GM21717 (cell line): ENCODE data around the gene BAZ1B.
"Not testable (repeated sequence)": the region's sequence is repeated elsewhere in the genome, so short reads cannot be mapped to it uniquely, and the experiment has no call there.

Experiments
- ATAC-seq: cut with Tn5 transposase; IDR thresholded peaks from one replicate; pipeline ENCODE4 v1.9.1; 2021; ENCODE audit warnings: mild to moderate bottlenecking, moderate library complexity; ENCODE audit not compliant: unreplicated experiment

BAZ1B gene

DNA sequence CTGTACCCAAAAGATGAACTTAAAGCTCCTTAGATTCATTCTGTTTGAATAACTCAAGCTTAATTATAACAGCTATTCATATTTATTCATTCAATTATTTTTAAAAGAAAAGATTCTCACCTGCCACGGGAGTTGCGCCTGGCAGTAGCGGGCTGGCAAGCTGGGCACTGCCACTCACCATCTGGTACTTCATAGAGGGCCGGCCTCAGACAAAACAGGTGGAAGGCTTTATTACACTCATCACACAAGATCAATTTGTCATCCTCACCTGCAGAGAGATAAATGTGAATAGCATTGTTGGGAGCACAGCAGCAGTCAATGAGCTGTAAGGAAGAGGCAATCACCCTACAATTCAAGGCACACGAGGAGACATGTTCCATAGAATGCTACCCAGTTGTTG is 72.7 kb downstream of the BAZ1B start:
- ATAC-seq, result no peak

DNA sequence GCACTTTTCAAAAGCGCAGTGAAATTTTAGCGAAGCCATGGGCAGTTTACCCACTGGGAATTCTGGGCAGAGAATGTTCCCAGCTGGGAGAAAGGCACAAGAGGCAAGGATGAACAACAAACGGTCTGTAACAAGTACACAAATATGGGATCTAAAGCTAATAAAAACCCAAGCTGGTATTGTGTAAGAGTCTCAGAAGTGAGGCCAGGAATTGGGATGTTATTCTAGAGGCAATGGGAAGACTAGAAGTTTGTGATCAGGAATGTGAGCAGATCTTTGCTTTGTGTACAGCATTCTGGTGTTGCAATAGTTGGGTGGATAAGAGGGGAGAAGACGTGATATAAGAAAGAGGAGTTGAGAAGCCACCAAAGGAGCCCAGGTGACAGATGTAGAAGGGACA is 73.5 kb downstream of the BAZ1B start:
- ATAC-seq, result no peak

DNA sequence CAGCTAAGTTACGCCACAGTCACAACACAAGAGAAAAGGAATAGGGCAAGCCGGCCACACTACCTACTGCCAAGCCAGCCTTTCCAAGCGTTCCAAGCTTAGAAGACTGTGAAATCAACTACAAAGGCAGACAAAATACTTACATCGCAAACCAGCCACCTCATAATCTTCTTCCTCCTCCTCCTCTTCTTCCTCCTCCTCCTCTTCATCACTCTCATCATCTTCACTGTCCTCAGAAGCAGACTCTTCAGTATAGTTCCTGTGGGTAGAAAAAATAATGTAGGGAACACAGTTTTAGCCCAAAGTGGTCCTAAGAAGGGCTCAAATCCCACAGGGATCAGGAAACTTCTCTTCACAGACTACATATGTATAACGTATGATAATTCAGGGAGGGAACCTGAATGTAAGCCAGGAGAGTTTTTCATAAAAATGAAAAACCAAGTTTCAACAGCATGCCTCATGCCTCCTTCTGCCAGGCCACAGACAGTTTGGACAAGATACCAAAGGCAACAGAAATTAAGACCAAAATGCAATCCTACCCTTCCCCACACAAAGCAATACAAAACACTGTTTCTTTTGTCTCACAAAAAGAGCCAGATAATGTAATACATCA is 74.9 kb downstream of the BAZ1B start:
- ATAC-seq, result no peak

DNA sequence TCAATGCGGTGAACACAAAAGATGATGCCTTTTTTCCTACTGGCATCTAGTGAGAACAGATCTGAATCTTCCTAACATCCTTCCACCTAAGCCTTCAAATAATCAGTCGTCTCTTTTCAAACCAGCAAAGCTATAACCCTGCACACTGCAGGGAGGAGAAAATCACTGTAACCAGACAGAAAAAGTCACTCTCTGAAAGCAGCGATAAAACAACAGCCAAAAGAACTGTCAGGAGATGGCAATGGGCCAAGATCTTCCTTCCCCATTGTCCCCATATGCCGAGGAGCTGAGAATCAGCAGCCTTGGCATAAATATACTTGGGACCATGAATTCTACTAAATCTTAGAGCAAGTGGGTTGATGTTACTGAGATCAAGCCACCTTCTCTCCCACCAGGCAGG is 75.4 kb downstream of the BAZ1B start:
- ATAC-seq, result no peak

DNA sequence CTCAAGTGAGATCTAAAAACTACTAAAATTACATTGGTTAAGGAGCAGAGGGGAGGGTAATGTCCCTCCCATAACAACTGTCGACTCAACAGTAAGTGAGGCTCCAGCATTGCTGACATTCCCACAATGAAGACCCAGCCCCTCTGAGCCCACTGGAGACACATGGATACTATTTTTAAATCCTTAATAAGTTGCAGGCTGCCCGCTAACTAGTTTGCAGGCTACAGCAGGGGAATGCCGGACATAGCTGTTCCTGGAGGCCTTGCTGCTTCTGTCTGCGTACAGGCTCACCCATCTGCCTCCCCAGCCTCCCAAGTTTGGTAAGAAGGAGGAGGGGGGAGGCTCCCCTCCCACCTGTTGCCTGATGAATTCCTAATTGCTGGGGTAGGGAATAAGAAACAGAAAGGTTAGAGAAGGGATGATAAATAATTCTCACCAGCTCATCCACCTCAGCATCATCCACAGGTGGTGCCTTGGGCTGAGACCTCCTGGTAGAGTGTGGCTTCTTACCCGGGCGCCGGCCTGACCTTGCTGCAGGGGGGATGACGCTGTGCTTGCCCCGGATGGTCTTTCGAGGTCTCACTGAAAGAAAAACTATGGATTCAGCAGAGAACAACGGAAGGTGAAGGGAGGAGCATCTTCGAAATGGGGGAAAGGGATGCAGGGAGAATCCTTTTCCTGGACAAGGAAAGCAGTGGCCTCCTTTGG is 78.4 kb downstream of the BAZ1B start:
- ATAC-seq, result no peak

DNA sequence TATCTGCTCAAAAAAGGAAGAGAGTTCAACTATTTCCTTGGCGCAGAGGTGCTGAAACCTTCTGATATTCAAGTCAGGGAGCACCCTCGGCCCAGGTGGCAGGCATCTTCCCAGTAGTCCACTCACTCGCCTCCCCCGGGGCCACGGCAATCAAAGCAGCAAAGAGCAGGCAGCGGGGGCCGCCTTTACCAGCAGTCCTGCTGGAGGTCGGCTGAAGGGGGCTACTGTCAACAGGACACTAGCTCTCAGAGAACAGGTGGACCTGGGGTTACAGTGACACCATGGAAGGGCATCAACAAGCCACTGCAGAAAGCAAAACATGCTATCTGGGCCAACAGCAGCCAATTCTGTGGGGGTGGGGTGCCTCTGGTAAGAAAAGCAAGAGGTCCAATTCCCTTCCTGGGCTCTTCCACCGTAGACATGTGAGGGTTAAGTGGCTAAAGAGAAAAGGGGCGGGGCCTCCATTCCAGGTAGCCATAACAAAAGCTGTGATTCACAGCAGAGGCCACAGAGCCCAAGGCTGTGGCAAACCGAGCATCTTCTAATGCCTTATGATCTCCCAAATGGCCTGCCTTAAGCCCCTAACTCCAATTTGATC is 79.1 kb downstream of the BAZ1B start:
- ATAC-seq, result no peak

DNA sequence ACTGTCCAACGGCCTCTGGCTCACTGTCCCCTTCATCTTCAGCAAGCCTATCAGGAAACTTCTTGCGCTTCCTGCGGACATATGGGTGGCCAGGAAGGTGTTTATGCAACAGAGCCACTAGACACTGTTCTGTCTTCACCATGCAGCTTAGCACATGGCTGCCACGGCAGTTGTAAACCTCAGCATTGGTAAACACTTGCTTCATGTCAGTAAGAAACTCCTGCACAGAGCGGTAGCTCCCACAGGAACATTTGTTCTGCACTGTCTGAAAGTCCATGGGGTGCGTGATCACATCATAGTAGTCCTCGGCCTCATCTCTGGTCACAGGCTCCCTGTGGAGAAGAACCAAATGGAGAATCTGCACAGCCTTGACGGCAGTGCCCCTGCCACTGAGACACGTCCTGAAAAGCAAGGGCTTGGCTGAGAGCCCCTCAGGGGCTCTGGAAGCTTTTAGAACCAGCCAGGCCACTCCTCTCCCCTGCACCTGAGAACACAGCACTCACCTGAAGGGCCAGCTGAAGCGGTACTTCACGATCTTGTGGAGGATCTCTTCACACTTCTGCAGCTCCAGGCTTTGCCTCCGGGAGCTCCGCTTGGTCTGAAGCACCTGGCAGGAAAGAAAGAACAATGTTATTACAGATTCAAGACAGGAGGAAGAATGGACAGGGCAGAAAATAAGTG is 79.7 kb downstream of the BAZ1B start:
- ATAC-seq, result no peak

DNA sequence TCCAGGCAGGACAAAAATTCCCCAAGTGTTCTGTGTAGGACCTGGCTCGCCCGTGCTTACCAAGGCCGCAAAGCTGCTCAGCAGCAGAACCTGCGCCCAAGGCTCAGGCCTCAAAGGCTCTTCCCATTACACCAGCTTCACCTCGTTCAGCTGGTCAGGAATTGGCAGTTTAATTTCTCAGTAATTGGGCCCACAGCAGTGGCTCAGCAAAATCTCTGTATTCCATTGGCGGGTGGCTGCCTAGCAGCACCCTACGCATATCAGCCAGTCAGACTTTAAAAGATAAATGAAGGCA is 82.7 kb downstream of the BAZ1B start:
- ATAC-seq, result no peak

DNA sequence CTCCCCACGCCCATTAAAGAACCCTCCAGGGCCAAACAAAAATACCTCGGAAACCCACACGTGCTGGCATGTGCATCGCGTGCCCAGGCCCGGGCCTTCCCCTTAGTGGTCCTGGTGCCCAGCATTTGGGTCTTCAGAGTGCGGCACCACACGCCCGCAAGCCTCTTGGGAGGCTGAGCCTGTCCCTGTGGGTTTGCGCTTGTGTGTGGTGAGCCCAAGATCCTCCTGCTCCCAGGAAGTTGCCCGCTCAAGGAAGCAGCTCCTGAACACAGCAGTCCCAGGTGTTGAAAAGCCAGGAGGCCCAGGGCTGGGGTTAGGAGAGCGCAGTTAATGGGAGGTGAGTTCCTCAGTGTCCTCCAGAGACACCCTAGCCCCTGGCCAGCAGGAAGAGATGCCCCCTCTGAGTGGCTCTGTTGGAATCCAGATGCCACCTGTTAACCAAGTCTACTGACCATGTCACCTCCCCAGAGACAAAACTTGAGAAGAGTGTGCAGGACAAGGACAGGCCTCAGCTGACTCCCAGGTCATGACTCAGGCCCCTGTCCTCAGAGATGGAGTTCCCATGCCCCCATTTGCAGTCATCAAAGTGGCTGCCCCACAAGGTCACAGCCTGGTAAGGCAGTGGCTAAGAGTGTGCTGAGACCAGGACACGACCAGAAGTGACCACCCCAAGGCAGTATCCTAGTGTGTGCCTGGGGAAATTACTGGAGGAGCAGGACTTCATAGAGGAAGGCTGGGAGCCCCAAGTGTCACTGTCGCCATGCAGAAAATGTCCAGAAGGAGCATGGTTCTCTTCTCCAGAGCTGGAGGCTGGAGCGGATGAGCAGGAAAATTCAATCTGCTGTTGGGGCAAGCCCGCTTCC is 83.3 kb downstream of the BAZ1B start:
- no peak for ATAC-seq

DNA sequence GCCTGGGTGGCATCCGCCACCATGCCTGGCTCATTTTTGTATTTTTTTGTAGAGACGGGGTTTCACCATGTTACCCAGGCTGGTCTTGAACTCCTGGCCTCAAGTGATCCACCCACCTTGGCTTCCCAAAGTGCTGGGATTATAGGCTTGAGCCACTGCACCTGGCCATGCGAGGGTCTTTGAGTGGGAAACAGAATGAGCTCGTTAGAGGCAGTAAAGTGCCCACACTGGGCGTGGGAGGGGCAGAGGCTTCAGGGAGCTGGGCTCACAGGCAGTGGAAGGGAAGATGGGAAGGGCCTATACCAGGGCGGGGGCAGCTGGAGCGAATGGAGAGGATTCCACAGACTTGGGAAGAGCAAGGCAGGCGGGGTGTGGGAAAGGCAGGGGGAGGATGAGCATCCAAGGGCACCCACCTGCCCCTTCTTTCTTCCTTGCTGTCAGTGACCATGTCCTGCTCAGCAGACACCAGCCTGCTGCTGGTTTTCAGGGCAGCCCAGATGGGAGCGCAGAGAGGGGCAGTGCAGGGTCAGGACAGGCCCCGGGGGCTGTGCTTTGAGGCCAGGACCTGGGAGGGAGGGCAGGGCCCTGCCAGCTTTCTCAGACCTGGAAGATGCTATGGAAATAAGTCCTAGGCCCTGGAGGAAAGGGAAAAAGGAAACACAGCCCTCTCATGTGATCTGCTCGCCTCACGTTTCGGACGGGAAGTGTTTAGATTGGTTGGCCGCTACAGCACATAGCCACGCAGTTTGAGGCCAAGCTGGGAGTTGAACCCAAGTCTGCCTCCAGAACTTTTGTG is 84.3 kb downstream of the BAZ1B start:
- ATAC-seq, result no peak

DNA sequence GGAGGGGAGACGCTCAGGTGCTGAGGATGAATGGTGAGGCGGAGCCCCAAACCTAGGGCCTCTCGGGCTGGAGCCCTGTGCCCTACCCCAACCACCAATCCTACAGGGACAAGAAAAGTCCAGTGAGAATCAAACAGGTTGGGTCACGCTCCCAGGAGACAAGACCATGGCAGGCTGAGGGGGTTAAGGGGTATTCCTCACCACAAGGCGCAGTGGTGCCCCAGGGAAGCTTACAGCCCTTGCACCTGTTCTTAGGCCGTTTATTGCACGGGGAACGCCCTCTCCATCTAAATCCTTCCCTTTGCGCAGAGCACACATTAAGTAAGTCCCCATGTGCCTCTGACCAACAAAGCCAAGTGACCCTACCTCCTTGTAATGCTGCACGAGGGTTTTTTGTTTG is 85.0 kb downstream of the BAZ1B start:
- no peak for ATAC-seq

DNA sequence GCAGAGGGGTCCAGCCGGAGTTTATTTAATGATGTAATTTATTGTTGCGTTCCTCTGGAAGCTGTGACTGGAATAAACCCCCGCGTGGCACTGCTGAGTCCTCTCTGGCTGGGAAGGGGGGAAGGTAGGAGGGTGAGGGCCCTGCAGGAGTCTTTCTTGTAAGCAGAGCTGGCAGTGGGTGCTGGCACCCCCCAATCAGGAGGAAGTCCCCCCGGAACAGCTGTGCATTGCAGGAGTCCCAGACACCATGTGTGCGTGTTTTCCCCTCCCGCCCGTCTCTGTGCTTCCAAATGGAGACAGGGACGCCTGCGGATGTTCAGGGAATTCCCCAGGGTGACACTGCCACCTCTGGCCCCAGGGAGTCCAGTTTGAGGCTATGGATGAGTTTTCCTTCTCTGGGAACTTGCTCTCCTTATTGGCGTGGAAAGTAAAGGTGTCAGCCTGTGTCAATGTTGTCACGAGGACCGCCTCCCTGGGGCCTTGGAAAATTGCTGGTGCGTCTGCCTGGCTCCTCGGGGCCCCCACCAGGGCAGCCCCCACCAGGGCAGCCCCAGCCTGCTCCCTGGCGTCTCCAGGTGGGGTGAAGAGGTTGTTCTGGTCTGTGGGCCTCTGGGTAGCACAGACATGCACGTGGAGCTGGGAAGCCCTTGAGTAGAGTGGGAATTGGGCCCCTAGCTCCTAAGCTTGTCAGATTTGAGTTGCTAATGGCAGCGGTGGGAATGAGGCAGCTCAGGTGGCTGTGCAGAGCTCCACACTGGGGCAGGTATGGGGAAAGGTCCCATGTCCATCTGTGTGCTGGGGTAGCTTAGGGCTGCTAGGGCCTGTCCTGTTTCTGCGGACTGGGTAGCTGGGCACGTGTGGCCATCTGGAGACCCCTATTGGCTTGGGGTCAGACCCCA is 85.8 kb downstream of the BAZ1B start:
- ATAC-seq, result no peak

DNA sequence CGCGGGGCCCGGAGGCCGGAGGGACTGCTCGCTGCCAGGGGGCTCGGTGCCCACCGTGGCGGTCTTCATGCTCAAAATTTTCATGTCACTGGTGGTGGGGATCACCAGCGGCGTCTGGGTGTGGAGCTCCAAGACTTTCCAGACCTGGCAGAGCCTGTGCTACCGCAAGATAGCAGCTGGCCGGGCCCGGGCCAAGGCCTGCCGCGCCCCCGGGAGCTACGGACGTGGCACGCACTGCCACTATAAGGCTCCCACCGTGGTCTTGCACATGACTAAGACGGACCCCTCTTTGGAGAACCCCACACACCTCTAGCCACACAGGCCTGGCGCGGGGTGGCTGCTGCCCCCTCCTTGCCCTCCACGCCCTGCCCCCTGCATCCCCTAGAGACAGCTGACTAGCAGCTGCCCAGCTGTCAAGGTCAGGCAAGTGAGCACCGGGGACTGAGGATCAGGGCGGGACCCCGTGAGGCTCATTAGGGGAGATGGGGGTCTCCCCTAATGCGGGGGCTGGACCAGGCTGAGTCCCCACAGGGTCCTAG is 86.6 kb downstream of the BAZ1B start:
- ATAC-seq, result no peak

DNA sequence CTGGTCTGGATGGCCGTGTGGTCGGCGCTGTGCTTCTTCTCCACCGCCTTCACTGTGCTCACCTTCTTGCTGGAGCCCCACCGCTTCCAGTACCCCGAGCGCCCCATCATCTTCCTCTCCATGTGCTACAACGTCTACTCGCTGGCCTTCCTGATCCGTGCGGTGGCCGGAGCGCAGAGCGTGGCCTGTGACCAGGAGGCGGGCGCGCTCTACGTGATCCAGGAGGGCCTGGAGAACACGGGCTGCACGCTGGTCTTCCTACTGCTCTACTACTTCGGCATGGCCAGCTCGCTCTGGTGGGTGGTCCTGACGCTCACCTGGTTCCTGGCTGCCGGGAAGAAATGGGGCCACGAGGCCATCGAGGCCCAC is 87.4 kb downstream of the BAZ1B start:
- no peak for ATAC-seq

DNA sequence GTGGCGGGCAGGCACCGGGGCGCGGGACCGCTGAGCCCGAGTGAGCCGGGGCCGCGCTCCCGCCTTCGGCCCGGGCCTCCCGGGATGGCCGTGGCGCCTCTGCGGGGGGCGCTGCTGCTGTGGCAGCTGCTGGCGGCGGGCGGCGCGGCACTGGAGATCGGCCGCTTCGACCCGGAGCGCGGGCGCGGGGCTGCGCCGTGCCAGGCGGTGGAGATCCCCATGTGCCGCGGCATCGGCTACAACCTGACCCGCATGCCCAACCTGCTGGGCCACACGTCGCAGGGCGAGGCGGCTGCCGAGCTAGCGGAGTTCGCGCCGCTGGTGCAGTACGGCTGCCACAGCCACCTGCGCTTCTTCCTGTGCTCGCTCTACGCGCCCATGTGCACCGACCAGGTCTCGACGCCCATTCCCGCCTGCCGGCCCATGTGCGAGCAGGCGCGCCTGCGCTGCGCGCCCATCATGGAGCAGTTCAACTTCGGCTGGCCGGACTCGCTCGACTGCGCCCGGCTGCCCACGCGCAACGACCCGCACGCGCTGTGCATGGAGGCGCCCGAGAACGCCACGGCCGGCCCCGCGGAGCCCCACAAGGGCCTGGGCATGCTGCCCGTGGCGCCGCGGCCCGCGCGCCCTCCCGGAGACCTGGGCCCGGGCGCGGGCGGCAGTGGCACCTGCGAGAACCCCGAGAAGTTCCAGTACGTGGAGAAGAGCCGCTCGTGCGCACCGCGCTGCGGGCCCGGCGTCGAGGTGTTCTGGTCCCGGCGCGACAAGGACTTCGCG is 88.0 kb downstream of the BAZ1B start:
- no peak for ATAC-seq

DNA sequence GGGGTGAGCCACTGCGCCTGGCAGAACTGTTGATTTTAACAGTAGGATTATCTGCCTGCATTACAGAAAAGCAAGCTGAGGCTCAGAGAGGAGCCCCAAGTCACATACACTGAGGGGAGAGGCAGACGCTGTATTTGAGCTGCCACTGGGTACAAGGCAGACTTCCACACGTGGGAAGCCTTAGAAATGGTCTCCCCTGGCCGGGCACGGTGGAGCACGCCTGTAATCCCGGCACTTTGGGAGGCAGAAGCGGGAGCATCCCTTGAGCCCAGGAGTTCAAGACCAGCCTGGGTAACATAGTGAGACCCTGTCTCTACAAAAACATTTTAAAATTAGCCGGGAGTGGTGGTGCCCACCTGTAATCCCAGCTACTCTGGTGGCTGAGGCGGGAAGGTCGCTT is 89.4 kb downstream of the BAZ1B start:
- ATAC-seq, result no peak

DNA sequence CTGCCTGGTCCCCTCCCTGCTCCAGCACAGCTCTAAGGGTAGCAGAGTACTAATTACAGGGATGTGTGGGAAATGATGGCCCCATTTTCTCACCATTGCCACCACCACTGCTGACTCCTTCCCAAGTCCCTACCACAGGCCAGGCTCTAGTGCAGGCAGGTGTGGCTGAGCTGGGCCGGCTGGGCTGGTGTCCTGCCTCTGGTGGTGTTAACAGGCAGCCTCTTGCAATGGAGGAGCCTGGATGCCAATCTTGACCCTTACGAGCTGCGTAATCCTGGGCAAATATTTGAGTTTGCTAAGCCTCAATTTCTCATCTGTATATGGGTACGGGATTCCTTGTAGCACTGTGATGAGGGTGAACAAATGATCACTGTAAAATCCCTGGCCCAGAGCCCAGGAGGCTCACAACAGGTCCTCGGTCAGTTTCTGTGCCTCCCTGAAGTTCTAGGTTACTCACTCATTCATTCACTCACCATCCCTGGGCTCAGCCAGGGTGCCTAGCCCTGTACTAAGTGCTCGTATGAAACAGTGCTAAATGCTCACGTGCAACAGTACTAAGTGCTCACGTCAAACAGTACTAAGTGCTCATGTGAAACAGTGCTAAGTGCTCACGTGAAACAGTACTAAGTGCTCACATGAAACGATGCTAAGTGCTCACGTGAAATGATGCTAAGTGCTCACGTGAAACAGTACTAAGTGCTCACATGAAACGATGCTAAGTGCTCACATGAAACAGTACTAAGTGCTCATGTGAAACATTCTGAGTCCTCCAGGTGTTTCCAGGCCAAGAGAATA is 90.9 kb downstream of the BAZ1B start:
- ATAC-seq, result no peak

DNA sequence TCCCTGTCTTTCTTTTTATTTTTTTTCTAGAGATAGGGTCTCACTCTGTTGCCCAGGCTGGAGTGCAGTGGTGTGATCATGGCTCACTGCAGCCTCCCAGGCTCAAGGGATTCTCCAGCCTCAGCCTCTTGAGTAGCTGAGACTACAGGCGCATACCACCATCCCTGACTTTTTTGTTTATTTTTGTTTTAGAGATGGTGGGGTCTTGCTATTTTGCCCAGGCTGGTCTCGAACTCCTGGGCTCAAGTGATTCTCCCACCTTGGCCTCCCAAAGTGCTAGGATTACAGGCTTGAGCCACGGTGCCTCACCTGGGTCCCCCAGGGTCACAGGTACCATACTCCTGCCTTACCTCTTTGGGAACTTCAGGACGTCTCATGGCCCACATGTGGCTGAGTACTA is 91.6 kb downstream of the BAZ1B start:
- ATAC-seq, result not testable (repeated sequence)
